C4-2B (cell line): ENCODE measurements around the gene LIMS1.

Experiments used
- H3K27ac ChIP-seq: fragments of 450-650 bp; 2 replicates; pipeline ENCODE4 v1.5.1; 2017
- CTCF ChIP-seq: fragments of 450-650 bp; conservative IDR thresholded peaks from 2 replicates; pipeline ENCODE4 v1.5.1; 2017; ENCODE audit warnings: mild to moderate bottlenecking
- ZFX ChIP-seq: fragments of 450-650 bp; IDR thresholded peaks from 2 replicates; pipeline ENCODE4 v1.6.1; 2017

The LIMS1 gene

GRCh38 chr2:108614043-108614545 lies 79.8 kb downstream of the LIMS1 start:
- TF ChIP-seq ZFX (no peak), CTCF (no peak)
- peak overlapping the region; percentile 86 for H3K27ac ChIP-seq

GRCh38 chr2:108614659-108615058 lies 80.4 kb downstream of the LIMS1 start:
- TF ChIP-seq ZFX: no peak
- no peak for TF ChIP-seq CTCF
- H3K27ac ChIP-seq: no peak overlapping the region

- H3K27ac ChIP-seq: peak overlapping the region; percentile 77
These were observed 81.3 kb downstream of the LIMS1 start for GRCh38 chr2:108615480-108616090.

GRCh38 chr2:108616318-108616717 lies 82.0 kb downstream of the LIMS1 start:
- peak overlapping the region; percentile 77 for H3K27ac ChIP-seq
- TF ChIP-seq ZFX: no peak
- no peak for TF ChIP-seq CTCF

More at GRCh38 chr2:108615480-108616090, 81.3 kb downstream of the LIMS1 start:
- TF ChIP-seq CTCF (no peak), ZFX (no peak)

- TF ChIP-seq ZFX (no peak), CTCF (no peak)
- peak overlapping the region; percentile 77 for H3K27ac ChIP-seq
These were observed 82.5 kb downstream of the LIMS1 start for GRCh38 chr2:108616751-108617161.

- no peak for TF ChIP-seq ZFX
- TF ChIP-seq CTCF: no peak
- peak overlapping the region; percentile 66; the same call in 1 of the 2 replicates for H3K27ac ChIP-seq
These were observed 83.3 kb downstream of the LIMS1 start for GRCh38 chr2:108617617-108618016.

GRCh38 chr2:108619925-108620620 lies 85.8 kb downstream of the LIMS1 start:
- TF ChIP-seq CTCF (no peak), ZFX (no peak)
- H3K27ac ChIP-seq: peak overlapping the region; percentile 33; the same call in 1 of the 2 replicates
